Measurements from ENCODE around the gene AK5. TPM values are rescaled to one million over a fixed set of nuclear protein-coding genes. Genes with fewer than 3 reads are reported as not detected.

Gene AK5
- total and polyA plus RNA-seq, 2 experiments from 2014 or later, result 8.8 to 12.2 TPM

GRCh38 chr1:77597310-77597709 lies 315.5 kb downstream of the AK5 start (continued):
- TF ChIP-seq CTCF (conservative IDR thresholded peaks at IDR 0.05; ENCODE audit: low read depth in 2 of 2) (no peak), STAT1 (IDR thresholded peaks at IDR 0.05; ENCODE audit: unreplicated experiment) (no peak), EZH2phosphoT487 (IDR thresholded peaks at IDR 0.05; ENCODE audit: unreplicated experiment) (no peak), JUNB (IDR thresholded peaks at IDR 0.05; ENCODE audit: unreplicated experiment) (no peak), POLR2AphosphoS5 (IDR thresholded peaks at IDR 0.05; ENCODE audit: low read depth) (no peak), CREB1 (CRISPR knock-in tag; IDR thresholded peaks at IDR 0.05; ENCODE audit: low read depth) (no peak), ZNF114 (CRISPR knock-in tag; IDR thresholded peaks at IDR 0.05) (no peak), ETS1 (IDR thresholded peaks at IDR 0.05) (no peak), ZNF331 (CRISPR knock-in tag; IDR thresholded peaks at IDR 0.05; ENCODE audit: low read depth) (no peak)

- Mint-ChIP-seq H3K4me1 (peaks cover 12% of the 10 kb centered on the region; the same call in 2 of the 3 replicates), H3K4me3 (no peak overlapping the region), H3K9me3 (peaks cover 25% of the 10 kb centered on the region), H3K36me3 (ENCODE audit: low read depth) (peaks cover 38% of the 10 kb centered on the region), H3K27ac (peak overlapping the region; percentile 80; the same call in 1 of the 2 replicates), H3K27me3 (ENCODE audit: insufficient read depth, low read depth, poor library complexity) (no peaks in the 10 kb centered on the region)
- TF ChIP-seq CREB1 (CRISPR knock-in tag; IDR thresholded peaks at IDR 0.05; ENCODE audit: low read depth) (no peak), STAT1 (IDR thresholded peaks at IDR 0.05; ENCODE audit: unreplicated experiment) (no peak)
- Histone ChIP-seq H3K4me2 (no peak overlapping the region), H4K20me1 (replicated peaks; ENCODE audit: insufficient read depth) (no peaks in the 10 kb centered on the region; the same call in 1 of the 2 replicates), H3K4me1 (ENCODE audit: insufficient read depth) (no peaks in the 10 kb centered on the region; the same call in 1 of the 2 replicates), H3K36me3 (ENCODE audit: insufficient read depth) (no peaks in the 10 kb centered on the region), H3K27me3 (ENCODE audit: insufficient read depth) (no peaks in the 10 kb centered on the region), H2AFZ (no peak overlapping the region), H3F3A (replicated peaks; ENCODE audit: low read depth) (no peaks in the 10 kb centered on the region), H3K79me2 (replicated peaks; ENCODE audit: insufficient read depth) (peaks cover 24% of the 10 kb centered on the region), H3K4me3 (no peak overlapping the region), H3K9me2 (ENCODE audit: insufficient read depth) (no peaks in the 10 kb centered on the region), H3K27ac (ENCODE audit: low read depth) (no peak overlapping the region)
- DNase-seq (ENCODE audit: low spot score) (no peak), ATAC-seq (no peak)
Measured at GRCh38 chr1:77605246-77606026, 323.6 kb downstream of the AK5 start.

- peaks cover 7% of the 10 kb centered on the region; the same call in 2 of the 3 replicates for H3K4me1 Mint-ChIP-seq
- H3K9me2 ChIP-seq (ENCODE audit: insufficient read depth), result no peaks in the 10 kb centered on the region
- no peak overlapping the region for H3K27ac Mint-ChIP-seq
- H3K27me3 ChIP-seq (ENCODE audit: insufficient read depth), result no peaks in the 10 kb centered on the region
- peaks cover 44% of the 10 kb centered on the region for H3K79me2 ChIP-seq (replicated peaks; ENCODE audit: insufficient read depth)
- no peaks in the 10 kb centered on the region for H3F3A ChIP-seq (replicated peaks; ENCODE audit: low read depth)
- DNase-seq (ENCODE audit: low spot score) (no peak), ATAC-seq (no peak)
- peaks cover 54% of the 10 kb centered on the region for H3K36me3 Mint-ChIP-seq (ENCODE audit: low read depth)
- H3K4me2 ChIP-seq, result no peak overlapping the region
- no peak overlapping the region for H3K27ac ChIP-seq (ENCODE audit: low read depth)
- H3K4me3 Mint-ChIP-seq, result no peak overlapping the region
- no peaks in the 10 kb centered on the region; the same call in 1 of the 2 replicates for H3K4me1 ChIP-seq (ENCODE audit: insufficient read depth)
- no peaks in the 10 kb centered on the region; the same call in 1 of the 2 replicates for H4K20me1 ChIP-seq (replicated peaks; ENCODE audit: insufficient read depth)
- peaks cover 33% of the 10 kb centered on the region for H3K9me3 Mint-ChIP-seq
- H3K27me3 Mint-ChIP-seq (ENCODE audit: insufficient read depth, low read depth, poor library complexity), result no peaks in the 10 kb centered on the region
- no peak overlapping the region for H2AFZ ChIP-seq
- H3K4me3 ChIP-seq, result no peak overlapping the region
- H3K36me3 ChIP-seq (ENCODE audit: insufficient read depth), result no peaks in the 10 kb centered on the region
- TF ChIP-seq STAT1 (IDR thresholded peaks at IDR 0.05; ENCODE audit: unreplicated experiment) (no peak), REST (IDR thresholded peaks at IDR 0.05; ENCODE audit: unreplicated experiment) (no peak), EZH2phosphoT487 (IDR thresholded peaks at IDR 0.05; ENCODE audit: unreplicated experiment) (no peak)
Measured at GRCh38 chr1:77608893-77609292, 327.1 kb downstream of the AK5 start.

All from GM23338 (cell line).